Loucy (cell line): ENCODE data around the gene AGBL4.

Source experiments
- EZH2phosphoT487 ChIP-seq: fragments of 200-600 bp; IDR thresholded peaks from 2 replicates; pipeline ENCODE4 v1.6.1; 2018; ENCODE audit warnings: antibody characterized with exemption, mild to moderate bottlenecking, moderate library complexity, borderline replicate concordance
- TF ChIP-seq, protein P1 (sequence below): fragments of 200-600 bp; sonication (generic); conservative IDR thresholded peaks from 2 replicates; pipeline ENCODE4 v1.5.1; 2014; ENCODE audit warnings: mild to moderate bottlenecking, antibody characterized with exemption, low read length

DNA sequence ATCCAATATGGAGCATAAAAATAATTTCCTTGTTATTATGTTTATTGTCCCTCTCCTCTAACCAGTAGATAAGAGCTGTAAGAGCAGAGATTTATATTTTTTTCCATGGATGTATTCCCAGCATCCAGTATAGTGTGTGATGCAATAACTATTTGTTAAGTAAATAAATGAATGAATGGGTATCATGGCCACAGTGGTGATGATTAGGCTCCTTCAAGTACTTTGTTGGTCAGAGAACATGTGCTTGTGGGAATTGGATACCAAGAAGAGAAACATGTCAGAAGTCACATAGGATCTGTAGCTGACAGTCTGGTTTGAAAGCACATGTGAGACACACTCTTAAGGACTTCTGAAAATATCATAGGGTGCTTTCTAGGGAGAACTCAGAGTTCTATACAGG is 588.5 kb downstream of the AGBL4 start:
- TF ChIP-seq, protein P1, sequence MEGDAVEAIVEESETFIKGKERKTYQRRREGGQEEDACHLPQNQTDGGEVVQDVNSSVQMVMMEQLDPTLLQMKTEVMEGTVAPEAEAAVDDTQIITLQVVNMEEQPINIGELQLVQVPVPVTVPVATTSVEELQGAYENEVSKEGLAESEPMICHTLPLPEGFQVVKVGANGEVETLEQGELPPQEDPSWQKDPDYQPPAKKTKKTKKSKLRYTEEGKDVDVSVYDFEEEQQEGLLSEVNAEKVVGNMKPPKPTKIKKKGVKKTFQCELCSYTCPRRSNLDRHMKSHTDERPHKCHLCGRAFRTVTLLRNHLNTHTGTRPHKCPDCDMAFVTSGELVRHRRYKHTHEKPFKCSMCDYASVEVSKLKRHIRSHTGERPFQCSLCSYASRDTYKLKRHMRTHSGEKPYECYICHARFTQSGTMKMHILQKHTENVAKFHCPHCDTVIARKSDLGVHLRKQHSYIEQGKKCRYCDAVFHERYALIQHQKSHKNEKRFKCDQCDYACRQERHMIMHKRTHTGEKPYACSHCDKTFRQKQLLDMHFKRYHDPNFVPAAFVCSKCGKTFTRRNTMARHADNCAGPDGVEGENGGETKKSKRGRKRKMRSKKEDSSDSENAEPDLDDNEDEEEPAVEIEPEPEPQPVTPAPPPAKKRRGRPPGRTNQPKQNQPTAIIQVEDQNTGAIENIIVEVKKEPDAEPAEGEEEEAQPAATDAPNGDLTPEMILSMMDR: no peak
- no peak for TF ChIP-seq EZH2phosphoT487
